Head of caudate nucleus (tissue), 42 donors: ENCODE measurements around the gene PRSS22.

Source experiments
- DNase-seq, 42 donors: peaks; one replicate each; pipeline versions ENCODE4 v3.0.0 to v3.0.0-alpha.2; 2020 to 2021; ENCODE audit warnings: mixed read lengths in 7 of 42
- intact Hi-C: fragments of 100-400 bp; cut with DNase I; formaldehyde crosslinking; loops from one replicate; pipeline ENCODE4 v1.15.0; 2022

PRSS22 gene

GRCh38 chr16:2856061-2856670 is 1.8 kb downstream of the PRSS22 start:
- no peak for DNase-seq
- intact Hi-C loops, result no loop called here

- no peak for DNase-seq
- intact Hi-C loops, result no loop called here
Observed at GRCh38 chr16:2855536-2855935, 2.4 kb downstream of the PRSS22 start.

- DNase-seq, result no peak
- intact Hi-C loops, result no loop called here
Observed at GRCh38 chr16:2854700-2855309, 3.2 kb downstream of the PRSS22 start.

DNA sequence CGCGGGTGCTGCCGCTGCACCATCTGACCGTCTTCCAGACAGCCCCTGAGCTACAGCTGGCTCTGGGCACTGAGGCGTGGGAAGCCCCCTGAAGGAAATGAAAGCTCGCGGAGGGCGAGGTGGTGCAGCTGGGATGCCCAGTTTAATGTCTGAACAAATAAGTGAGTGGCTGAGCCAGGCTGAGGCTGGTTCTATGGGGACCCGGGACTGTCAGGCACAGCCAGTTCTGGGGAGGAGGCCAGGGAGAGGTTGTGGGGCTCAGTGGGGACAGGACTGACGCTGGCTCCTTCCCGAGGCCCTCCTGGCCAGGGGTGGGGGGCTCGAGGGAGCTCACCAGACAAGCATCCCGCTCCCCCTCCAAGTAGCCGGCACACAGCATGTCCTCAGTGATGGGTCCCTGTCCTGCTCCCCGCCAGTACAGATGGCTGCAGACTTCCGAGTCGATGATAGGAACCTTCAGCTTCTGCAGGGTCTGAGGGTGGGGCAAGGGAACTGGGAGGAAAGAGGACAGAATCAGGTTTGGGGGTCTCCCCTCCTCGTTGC is 4.4 kb downstream of the PRSS22 start:
- no peak for DNase-seq
- intact Hi-C loops, result no loop called here

DNA sequence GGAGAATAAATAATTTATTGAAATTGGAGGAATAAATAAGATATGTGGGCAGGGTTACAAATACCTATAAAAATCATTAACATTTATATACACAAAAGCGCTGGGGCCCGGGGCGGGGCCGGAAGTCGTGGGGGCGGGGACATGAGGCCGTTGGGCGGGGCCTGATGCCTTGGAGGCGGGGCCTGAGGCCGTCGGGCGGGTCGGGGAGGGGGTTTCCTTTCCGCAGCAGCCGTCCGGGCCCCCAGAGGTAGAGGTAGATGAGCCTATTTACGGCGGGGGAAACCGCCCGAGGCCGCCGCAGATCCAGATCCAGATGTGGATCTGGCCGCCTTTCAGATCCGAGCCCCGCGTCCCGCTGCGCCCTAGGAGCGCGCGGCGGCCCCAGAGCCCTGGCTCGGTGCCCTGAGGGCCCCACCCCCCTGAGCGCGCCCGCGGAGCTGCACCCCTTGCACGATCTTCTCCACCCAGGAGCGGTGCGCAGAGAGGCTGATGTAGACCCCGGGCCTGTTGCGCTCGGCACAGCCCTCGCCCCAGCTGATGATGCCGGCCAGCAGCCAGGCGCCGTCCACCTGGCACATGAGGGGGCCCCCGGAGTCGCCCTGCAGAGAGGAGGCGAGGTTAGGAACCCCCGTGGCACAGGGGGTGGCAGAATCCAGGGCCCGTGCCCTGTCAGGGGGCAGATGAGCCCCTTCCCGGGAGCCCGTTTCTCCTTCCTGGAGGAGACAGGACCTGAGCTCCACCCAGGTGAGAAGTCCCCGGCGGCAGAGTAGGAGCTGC is 5.1 kb downstream of the PRSS22 start:
- intact Hi-C loops, result no loop called here

GRCh38 chr16:2852003-2852730 is 5.8 kb downstream of the PRSS22 start:
- no peak for DNase-seq
- intact Hi-C loops, result no loop called here

More for the DNA sequence above, 5.1 kb downstream of the PRSS22 start:
- DNase-seq, result no peak

DNA sequence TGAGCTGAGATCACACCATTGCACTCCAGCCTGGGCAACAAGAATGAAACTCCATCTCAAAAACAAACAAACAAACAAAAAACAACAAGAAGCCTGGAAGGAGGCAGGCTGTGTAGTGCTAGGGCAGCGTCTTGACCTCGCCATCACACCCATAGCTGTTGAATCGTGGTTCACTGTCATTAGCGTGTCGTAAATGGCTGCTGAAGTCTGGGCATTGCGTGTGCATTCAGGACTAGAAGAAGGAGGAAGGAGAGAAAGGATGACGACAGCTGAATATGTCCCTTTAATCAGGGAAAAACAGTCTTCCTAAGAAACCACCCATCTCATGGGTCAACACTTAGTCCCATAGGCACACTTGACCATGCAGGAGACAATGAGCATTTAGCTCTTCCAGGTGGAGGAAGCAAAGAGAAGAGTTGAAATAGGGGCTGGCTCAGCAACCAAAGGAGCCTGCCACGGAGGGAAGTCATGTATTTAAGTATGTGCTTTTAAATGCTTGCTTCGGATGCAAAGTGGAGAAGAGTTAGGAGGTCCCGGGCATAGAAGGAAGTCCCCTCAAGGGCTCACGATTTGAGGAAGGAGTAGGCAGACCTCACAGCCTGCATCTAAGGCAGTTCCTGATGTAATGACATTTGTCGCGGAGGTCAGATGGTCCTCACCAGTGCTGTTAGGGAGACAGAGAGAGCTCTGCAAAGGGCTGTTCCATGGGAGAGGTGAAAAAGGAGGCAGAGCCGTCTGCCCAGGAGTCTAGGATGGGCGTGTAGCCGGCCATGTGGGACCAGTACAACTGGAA is 8.8 kb downstream of the PRSS22 start:
- intact Hi-C loops, result no loop called here
- no peak for DNase-seq

DNA sequence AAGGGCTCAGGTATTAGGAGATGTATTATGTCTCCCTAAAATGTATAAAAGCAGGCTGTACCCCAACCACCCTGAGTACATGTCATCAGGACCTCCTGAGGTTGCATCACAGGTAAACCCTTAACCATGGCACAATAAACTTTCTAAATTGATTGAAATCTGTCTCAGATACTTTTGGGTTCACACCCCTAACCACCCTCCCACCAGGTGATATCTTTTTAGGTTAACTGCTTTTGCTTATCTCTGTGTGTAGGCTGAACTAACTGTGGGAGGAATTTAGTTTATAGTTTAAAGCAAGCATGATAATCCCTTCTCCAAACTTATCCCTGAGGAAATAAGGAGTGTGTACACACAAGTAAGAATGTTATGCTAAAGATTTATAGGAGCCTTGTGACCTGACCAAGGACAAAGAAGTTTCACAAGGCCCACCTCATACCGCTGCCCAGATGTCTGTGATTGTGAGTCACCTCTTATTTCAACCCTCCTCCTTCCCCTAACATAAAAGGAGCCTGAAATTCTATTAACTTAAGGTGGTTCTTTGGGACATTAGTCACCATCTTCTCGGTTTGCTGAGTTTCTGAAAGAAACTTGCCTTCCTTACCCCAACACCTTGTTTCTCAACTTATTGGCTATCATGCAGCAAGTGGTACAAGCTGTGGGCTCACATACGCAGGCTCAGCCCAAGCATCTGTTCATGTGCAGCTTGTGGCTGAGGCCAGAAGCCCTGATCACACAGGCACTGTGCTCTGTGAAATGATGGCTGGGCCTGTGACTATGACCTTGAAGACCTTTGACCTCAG is 11.3 kb downstream of the PRSS22 start:
- no peak for DNase-seq
- intact Hi-C loops, result no loop called here

GRCh38 chr16:2845116-2845515 is 12.9 kb downstream of the PRSS22 start:
- DNase-seq, result no peak
- intact Hi-C loops, result no loop called here

GRCh38 chr16:2843526-2843925 is 14.4 kb downstream of the PRSS22 start:
- intact Hi-C loops, result no loop called here
- DNase-seq, result no peak

DNA sequence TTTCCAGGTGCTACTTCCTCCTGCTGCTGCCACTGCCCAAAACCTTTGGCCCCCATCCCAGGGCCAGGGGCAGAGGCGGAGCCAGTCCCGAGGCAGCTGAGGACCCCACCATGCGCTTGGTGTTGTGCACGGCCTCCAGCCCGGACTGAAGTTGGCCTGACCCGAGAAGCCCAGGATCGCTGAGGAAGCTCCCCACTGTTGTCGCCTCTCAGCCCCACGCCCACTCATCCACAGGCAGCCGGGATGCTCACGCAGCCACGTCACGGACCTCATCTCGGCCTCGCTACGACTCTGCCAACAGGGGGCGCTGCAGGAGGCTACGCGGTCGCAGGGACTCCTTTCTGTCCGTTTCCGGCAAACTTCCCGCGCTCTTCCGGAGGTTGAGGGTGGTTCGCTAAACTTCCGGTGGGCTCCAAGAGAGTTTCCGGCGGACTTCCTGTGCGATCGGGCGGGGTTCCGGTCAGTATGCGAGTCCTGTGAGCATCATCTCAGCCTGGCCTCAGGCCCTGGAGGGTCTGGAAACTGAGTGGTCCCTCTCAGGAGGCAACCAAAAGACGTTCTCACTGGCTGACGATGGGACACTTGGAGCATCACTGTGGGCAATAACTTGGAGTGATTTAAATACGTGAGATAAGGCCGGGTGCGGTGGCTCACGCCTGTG is 15.5 kb downstream of the PRSS22 start:
- intact Hi-C loops, result no loop called here
- peak in 36 of 42 donors; percentile 4 to 70 (median 32) for DNase-seq

GRCh38 chr16:2841606-2842339 is 16.2 kb downstream of the PRSS22 start:
- DNase-seq, result no peak
- intact Hi-C loops, result no loop called here

GRCh38 chr16:2840914-2841313 is 17.1 kb downstream of the PRSS22 start:
- intact Hi-C loops, result no loop called here
- no peak for DNase-seq

DNA sequence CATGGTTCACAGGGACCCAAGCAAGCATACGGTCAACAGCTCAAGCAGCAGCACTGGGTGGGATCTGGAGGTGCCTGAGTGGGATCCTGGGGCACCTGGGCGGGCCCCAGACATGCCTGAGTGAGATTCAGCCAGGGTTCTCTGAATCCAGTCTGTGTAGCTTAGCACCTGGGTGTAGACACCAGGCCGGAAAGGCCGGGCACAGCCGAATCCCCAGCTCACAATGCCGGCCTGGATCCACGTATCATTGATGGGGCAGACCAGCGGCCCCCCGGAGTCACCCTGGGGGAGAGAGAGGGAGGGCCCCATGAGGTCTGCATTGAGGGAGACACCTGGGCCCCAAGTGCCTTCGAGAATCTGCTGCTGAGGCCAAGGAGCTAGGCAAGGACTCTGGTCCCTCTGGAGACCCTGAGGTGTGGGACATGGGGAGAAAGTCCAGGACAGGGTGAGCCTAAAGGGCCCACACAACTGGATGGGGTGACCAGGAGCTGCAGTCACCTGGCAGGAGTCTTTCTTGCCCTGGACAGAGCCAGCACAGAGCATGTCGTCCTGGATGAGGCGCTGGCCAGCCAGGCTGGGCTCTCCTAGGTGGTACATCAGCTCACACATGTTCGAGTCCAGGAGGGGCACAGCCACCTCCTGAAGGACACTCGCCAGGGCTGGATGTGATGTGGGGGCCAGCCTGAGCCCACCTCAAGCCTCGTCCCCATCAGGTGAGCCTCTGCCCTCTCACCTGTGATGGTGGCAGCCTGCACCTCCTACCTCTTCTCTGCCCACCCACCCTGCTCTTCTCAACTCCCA is 18.1 kb downstream of the PRSS22 start:
- DNase-seq, result no peak
- intact Hi-C loops, result no loop called here

DNA sequence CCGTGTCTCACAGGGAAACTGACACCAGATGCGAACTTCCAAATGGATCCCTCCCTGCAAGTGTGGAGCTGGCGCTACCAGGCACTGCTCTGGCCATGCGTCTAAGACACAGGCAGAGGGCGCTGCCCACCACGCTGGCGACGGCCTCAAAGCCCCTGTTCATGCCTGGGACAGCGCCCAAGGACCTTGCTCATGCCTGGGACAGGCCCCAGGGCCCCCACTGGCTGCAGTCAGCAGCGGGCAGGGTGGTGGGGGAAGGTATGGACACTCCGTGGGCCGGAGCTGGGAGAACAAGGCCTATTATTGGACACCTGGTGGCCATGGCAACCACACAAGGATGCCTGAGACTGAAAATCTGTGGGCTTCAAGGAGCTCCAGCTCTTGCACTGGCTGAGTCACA is 19.0 kb downstream of the PRSS22 start:
- intact Hi-C loops, result no loop called here
- peak; percentile 39 to 87 (median 70) for DNase-seq
